Common myeloid progenitor, CD34-positive (primary cell): ENCODE data around the gene TPGS1.

Source experiments
- CTCF ChIA-PET: fragments of 350-600 bp; sonication (Branson Sonifier 250); formaldehyde crosslinking; loops from one replicate; lab custom pipeline; 2021; ENCODE audit warnings: antibody characterized with exemption; lab: Charles Lee
- POLR2A ChIA-PET: fragments of 350-600 bp; sonication (Branson Sonifier 250); formaldehyde crosslinking; loops from one replicate; lab custom pipeline; 2021; ENCODE audit warnings: antibody characterized with exemption; lab: Charles Lee
- DNase-seq, 3 donors: peaks; one replicate each; pipeline versions ENCODE4 v3.0.0 to v3.0.0-alpha.2; 2013
- H3K27ac ChIP-seq, 2 experiments: 1 replicate in 1 of 2; 2 replicates in 1 of 2; pipeline ENCODE4 v1.7.0; 2013; ENCODE audit warnings: inconsistent platforms in 2 of 2, low read length in 2 of 2, mild to moderate bottlenecking in 2 of 2, low read depth in 1 of 2, moderate library complexity in 1 of 2; ENCODE audit not compliant: severe bottlenecking in 2 of 2, insufficient read depth in 1 of 2, poor library complexity in 1 of 2
- H3K27me3 ChIP-seq, 5 experiments: replicated peaks in 2 of 5; 1 replicate in 3 of 5; 2 replicates in 2 of 5; pipeline versions ENCODE4 v1.6.1 to v1.7.0; 2013; ENCODE audit warnings: low read length in 4 of 5, mild to moderate bottlenecking in 2 of 5, moderate library complexity in 2 of 5, inconsistent platforms in 1 of 5; ENCODE audit not compliant: insufficient read depth in 5 of 5, control insufficient read depth in 4 of 5
- H3K36me3 ChIP-seq, 4 experiments: 1 replicate in 2 of 4; 2 replicates in 2 of 4; pipeline versions ENCODE4 v1.6.1 to v1.7.0; 2013; ENCODE audit warnings: low read length in 3 of 4, control low read depth in 1 of 4, mild to moderate bottlenecking in 1 of 4; ENCODE audit not compliant: control insufficient read depth in 4 of 4, insufficient read depth in 4 of 4
- H3K4me1 ChIP-seq, 4 experiments: 1 replicate in 3 of 4; 2 replicates in 1 of 4; pipeline versions ENCODE4 v1.6.1 to v1.7.1; 2013; ENCODE audit warnings: low read length in 3 of 4, mild to moderate bottlenecking in 3 of 4, control low read depth in 1 of 4, inconsistent platforms in 1 of 4, moderate library complexity in 1 of 4; ENCODE audit not compliant: control insufficient read depth in 4 of 4, insufficient read depth in 4 of 4; ENCODE audit errors: control extremely low read depth in 1 of 4
- H3K4me3 ChIP-seq, 7 experiments: 1 replicate in 4 of 7; 2 replicates in 3 of 7; pipeline versions ENCODE4 v1.5.1 to v1.7.0; 2013; ENCODE audit warnings: mild to moderate bottlenecking in 7 of 7, low read length in 6 of 7, moderate library complexity in 6 of 7, inconsistent platforms in 2 of 7, low read depth in 2 of 7, control low read depth in 1 of 7; ENCODE audit not compliant: insufficient read depth in 4 of 7, control insufficient read depth in 1 of 7; ENCODE audit errors: extremely low read depth in 1 of 7
- H3K9me3 ChIP-seq, 5 experiments: 1 replicate in 4 of 5; 2 replicates in 1 of 5; pipeline versions ENCODE4 v1.6.1 to v1.7.1; 2013; ENCODE audit warnings: low read length in 4 of 5, mild to moderate bottlenecking in 2 of 5, inconsistent platforms in 1 of 5, low read depth in 1 of 5, moderate library complexity in 1 of 5; ENCODE audit not compliant: control insufficient read depth in 4 of 5, insufficient read depth in 2 of 5; ENCODE audit errors: control extremely low read depth in 1 of 5
- WGBS: methylation state at CpG from one replicate; pipeline ENCODE4 v1.1.5; 2013; ENCODE audit not compliant: insufficient coverage; 5-methylcytosine and 5-hydroxymethylcytosine counted together

The TPGS1 gene

DNA sequence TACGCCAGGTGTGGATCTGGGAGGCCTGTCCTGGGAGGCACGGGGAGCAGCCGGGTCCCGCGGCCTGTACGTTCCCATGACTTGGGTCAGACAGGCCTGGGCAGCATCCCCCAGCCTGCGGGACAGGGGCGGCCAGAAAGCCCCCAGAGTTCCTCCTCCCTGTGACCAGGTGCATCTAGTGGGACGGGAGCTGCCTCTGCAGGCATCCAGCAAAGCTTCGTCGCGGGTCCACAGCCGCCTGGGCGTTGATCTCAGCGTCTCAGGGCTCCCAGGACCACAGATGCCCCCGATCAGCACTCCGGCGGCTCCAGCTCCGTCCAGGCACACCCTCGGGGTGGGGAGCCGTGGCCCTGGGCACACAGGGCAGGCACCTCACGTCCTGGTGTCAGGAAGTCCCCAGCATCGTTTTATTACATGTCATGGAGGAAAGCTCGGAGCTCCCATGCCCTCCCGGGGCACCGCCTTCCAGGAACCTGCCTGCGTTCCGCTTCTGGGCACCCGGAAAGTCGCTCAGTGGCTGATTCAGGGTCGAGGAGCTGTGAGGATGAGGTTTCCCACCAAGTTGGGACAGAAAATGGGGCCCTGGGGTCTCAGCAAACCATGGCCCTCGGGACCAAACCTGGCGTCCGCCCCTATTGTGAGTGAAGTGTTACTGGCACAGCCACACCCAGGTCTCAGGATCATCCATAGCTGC lies 35.0 kb downstream of the TPGS1 start:
- Histone ChIP-seq H3K9me3 (no peaks in the 10 kb centered on the region), H3K27ac (no peak overlapping the region), H3K4me1 (peaks cover 0 to 4% (median 2%) of the 10 kb centered on the region in 4 experiments), H3K27me3 (peaks cover 0 to 10% (median 0%) of the 10 kb centered on the region in 5 experiments), H3K36me3 (peaks cover 7 to 36% (median 26%) of the 10 kb centered on the region in 4 experiments), H3K4me3 (no peak overlapping the region)
- CTCF ChIA-PET = interaction anchor here (1.2 kb wide), 1 partner anchor 9 kb away, joined by 6 read pairs; no protein-coding TSS in a partner anchor
- 92% methylated on average over 34 of the region's 34 CpGs for WGBS
- POLR2A ChIA-PET = no interaction called here
- DNase-seq = no peak

GRCh38 chr19:543910-544608 lies 36.8 kb downstream of the TPGS1 start, which contains the start of gene GZMM:
Gene GZMM (plus strand): TSS chr19:544053. CDS start chr19:544072, 19 bp downstream.
- ChIA-PET POLR2A (no interaction called here), CTCF (no interaction called here)
- Histone ChIP-seq H3K4me3 (no peak within 1 kb of the TSS), H3K36me3 (peaks cover 3 to 22% (median 15%) of the 10 kb centered on the region in 4 experiments), H3K9me3 (no peaks in the 10 kb centered on the region), H3K27ac (no peak within 1 kb of the TSS), H3K4me1 (peaks cover 0 to 4% (median 2%) of the 10 kb centered on the region in 4 experiments), H3K27me3 (peaks cover 0 to 10% (median 0%) of the 10 kb centered on the region in 5 experiments)
- DNase-seq = peak in 2 of 3 donors; percentile 45 to 53
- WGBS = 88% methylated on average over 17 of the region's 31 CpGs

DNA sequence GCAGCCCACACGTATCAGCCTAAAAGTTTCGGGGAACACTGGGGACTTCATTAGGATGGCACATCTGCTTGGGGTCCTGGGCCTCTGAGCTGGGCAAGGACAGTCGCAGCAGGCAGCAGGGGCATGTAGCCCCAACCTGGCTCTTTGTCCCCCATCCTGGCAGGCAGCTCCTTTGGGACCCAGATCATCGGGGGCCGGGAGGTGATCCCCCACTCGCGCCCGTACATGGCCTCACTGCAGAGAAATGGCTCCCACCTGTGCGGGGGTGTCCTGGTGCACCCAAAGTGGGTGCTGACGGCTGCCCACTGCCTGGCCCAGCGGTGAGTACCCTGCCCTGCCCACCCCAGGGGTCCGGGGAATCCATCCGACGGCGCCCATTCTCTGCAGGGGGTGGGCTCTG lies 39.8 kb downstream of the TPGS1 start:
- Histone ChIP-seq H3K27me3 (peaks cover 0 to 10% (median 0%) of the 10 kb centered on the region in 5 experiments), H3K9me3 (no peaks in the 10 kb centered on the region), H3K36me3 (peaks cover 3 to 7% (median 4%) of the 10 kb centered on the region in 4 experiments), H3K4me1 (peaks cover 0 to 4% (median 2%) of the 10 kb centered on the region in 4 experiments), H3K4me3 (no peak overlapping the region), H3K27ac (no peak overlapping the region)
- CTCF ChIA-PET = interaction anchor here (1.0 kb wide), 1 partner anchor 9 kb away, joined by 3 read pairs; no protein-coding TSS in a partner anchor
- 91% methylated on average over 13 of the region's 15 CpGs for WGBS
- no peak for DNase-seq
- POLR2A ChIA-PET = no interaction called here

- Histone ChIP-seq H3K4me3 (no peak overlapping the region), H3K36me3 (no peaks in the 10 kb centered on the region), H3K27ac (no peak overlapping the region), H3K4me1 (peaks cover 0 to 4% (median 2%) of the 10 kb centered on the region in 4 experiments), H3K9me3 (no peaks in the 10 kb centered on the region), H3K27me3 (peaks cover 0 to 10% (median 0%) of the 10 kb centered on the region in 5 experiments)
- WGBS = 92% methylated on average over 19 of the region's 26 CpGs
- CTCF ChIA-PET = interaction anchor here (1.0 kb wide), 1 partner anchor 8 kb away, joined by 3 read pairs; no protein-coding TSS in a partner anchor
- POLR2A ChIA-PET = no interaction called here
- no peak for DNase-seq
These were observed 40.8 kb downstream of the TPGS1 start for GRCh38 chr19:547836-548720.

GRCh38 chr19:548886-549830 lies 41.9 kb downstream of the TPGS1 start:
- CTCF ChIA-PET = no interaction called here
- POLR2A ChIA-PET = no interaction called here

GRCh38 chr19:554817-555216 lies 47.5 kb downstream of the TPGS1 start:
- Histone ChIP-seq H3K4me1 (peaks cover 0 to 6% (median 0%) of the 10 kb centered on the region in 4 experiments), H3K9me3 (no peaks in the 10 kb centered on the region), H3K27ac (no peak overlapping the region), H3K27me3 (no peaks in the 10 kb centered on the region), H3K36me3 (no peaks in the 10 kb centered on the region), H3K4me3 (no peak overlapping the region)
- ChIA-PET CTCF (no interaction called here), POLR2A (no interaction called here)
- DNase-seq = no peak
- WGBS = 94% methylated on average over 11 of the region's 20 CpGs

More at GRCh38 chr19:548886-549830, 41.9 kb downstream of the TPGS1 start:
- no peak for DNase-seq
- 84% methylated on average over 36 of the region's 52 CpGs for WGBS
- no peak overlapping the region for H3K27ac ChIP-seq
- no peaks in the 10 kb centered on the region for H3K36me3 ChIP-seq
- H3K27me3 ChIP-seq = peaks cover 0 to 7% (median 0%) of the 10 kb centered on the region in 5 experiments
- H3K4me3 ChIP-seq = no peak overlapping the region
- H3K9me3 ChIP-seq = no peaks in the 10 kb centered on the region
- no peaks in the 10 kb centered on the region for H3K4me1 ChIP-seq
